ENCODE data around the gene TMEM59L.

GRCh38 chr19:18647807-18648206 lies 35.1 kb downstream of the TMEM59L start:
- no peak for TF ChIP-seq EP300 (IDR thresholded peaks at IDR 0.05; ENCODE audit: low read depth in 2 of 2, low read length in 2 of 2)
- TF ChIP-seq EP300 (CRISPR knock-in tag; IDR thresholded peaks at IDR 0.05; ENCODE audit: borderline replicate concordance): no peak
- no peak for TF ChIP-seq ZSCAN21 (CRISPR knock-in tag; IDR thresholded peaks at IDR 0.05; ENCODE audit: borderline replicate concordance)
- no peak for TF ChIP-seq HNRNPH1 (optimal IDR thresholded peaks at IDR 0.05; ENCODE audit: low read depth, low read length)
- TF ChIP-seq CTCF (CRISPR knock-in tag; IDR thresholded peaks at IDR 0.05): no peak
- TF ChIP-seq PBX2 (CRISPR knock-in tag; IDR thresholded peaks at IDR 0.05): no peak
- TF ChIP-seq MED13 (CRISPR knock-in tag; IDR thresholded peaks at IDR 0.05): no peak
- TF ChIP-seq MXI1 (IDR thresholded peaks at IDR 0.05; ENCODE audit: borderline replicate concordance, low read depth, low read length): no peak
- no peak for TF ChIP-seq ZKSCAN1 (IDR thresholded peaks at IDR 0.05; ENCODE audit: low read length)
